HG03039 (cell line): ENCODE data around the gene NPIPB9.
"Not testable (repeated sequence)": the region's sequence is repeated elsewhere in the genome, so short reads cannot be mapped to it uniquely, and the experiment has no call there.

Experiments used
- ATAC-seq: cut with Tn5 transposase; IDR thresholded peaks from one replicate; pipeline ENCODE4 v1.9.1; 2021; ENCODE audit warnings: mild to moderate bottlenecking, moderate library complexity; ENCODE audit not compliant: unreplicated experiment

Gene NPIPB9

GRCh38 chr16:28751487-28751886 is at the start of gene NPIPB9:
NPIPB9 (plus strand) TSS chr16:28751787.
- ATAC-seq = not testable (repeated sequence)

GRCh38 chr16:28704246-28704645 is 47.3 kb upstream of the NPIPB9 start:
- not testable (repeated sequence) for ATAC-seq

- peak; percentile 96 for ATAC-seq
Measured at GRCh38 chr16:28711220-28712083, 40.1 kb upstream of the NPIPB9 start, which contains the start of gene EIF3C. EIF3C (plus strand) TSS chr16:28711464; CDS start chr16:28711687, 223 bp downstream.

- not testable (repeated sequence) for ATAC-seq
Measured at GRCh38 chr16:28722852-28723650, 28.5 kb upstream of the NPIPB9 start.

- ATAC-seq = not testable (repeated sequence)
Measured at GRCh38 chr16:28731253-28731652, 20.3 kb upstream of the NPIPB9 start.

GRCh38 chr16:28732455-28733124 is 19.0 kb upstream of the NPIPB9 start:
- not testable (repeated sequence) for ATAC-seq

- not testable (repeated sequence) for ATAC-seq
Measured at GRCh38 chr16:28739787-28740186, 11.8 kb upstream of the NPIPB9 start.

- ATAC-seq = not testable (repeated sequence)
Measured at GRCh38 chr16:28740631-28741030, 11.0 kb upstream of the NPIPB9 start.

GRCh38 chr16:28741295-28741694 is 10.3 kb upstream of the NPIPB9 start:
- ATAC-seq = not testable (repeated sequence)

GRCh38 chr16:28746618-28747350 is 4.8 kb upstream of the NPIPB9 start:
- ATAC-seq = not testable (repeated sequence)

- ATAC-seq = peak; percentile 76
Measured at GRCh38 chr16:28749997-28750465, 1.6 kb upstream of the NPIPB9 start.

GRCh38 chr16:28750469-28751067 is 1.0 kb upstream of the NPIPB9 start:
- ATAC-seq = not testable (repeated sequence)

GRCh38 chr16:28781697-28782096 is 30.1 kb downstream of the NPIPB9 start:
- not testable (repeated sequence) for ATAC-seq

GRCh38 chr16:28782357-28782756 is 30.8 kb downstream of the NPIPB9 start:
- not testable (repeated sequence) for ATAC-seq

- ATAC-seq = not testable (repeated sequence)
Measured at GRCh38 chr16:28802235-28803019, 50.8 kb downstream of the NPIPB9 start.

- not testable (repeated sequence) for ATAC-seq
Measured at GRCh38 chr16:28807445-28808120, 56.0 kb downstream of the NPIPB9 start.

- ATAC-seq = no peak
Measured at GRCh38 chr16:28820016-28820415, 68.4 kb downstream of the NPIPB9 start.

GRCh38 chr16:28820546-28820945 is 69.0 kb downstream of the NPIPB9 start:
- ATAC-seq = not testable (repeated sequence)
